GM06990 (cell line): Measurements from ENCODE around the gene OR2T33.

Experiments
- DNase-seq: peaks from one replicate; pipeline ENCODE4 v3.0.0-alpha.2; 2011; ENCODE audit not compliant: insufficient read length; ENCODE audit errors: extremely low read depth
- H3K27me3 ChIP-seq: replicated peaks from 2 replicates; pipeline ENCODE4 v1.6.0; 2011; ENCODE audit warnings: low read length; ENCODE audit not compliant: control insufficient read depth, insufficient read depth
- H3K36me3 ChIP-seq: 2 replicates; pipeline ENCODE4 v1.5.1; 2011; ENCODE audit warnings: low read length; ENCODE audit not compliant: control insufficient read depth, insufficient read depth
- H3K4me3 ChIP-seq: replicated peaks from 2 replicates; pipeline ENCODE4 v1.5.1; 2011; ENCODE audit warnings: low read depth, mild to moderate bottlenecking, control low read depth, low read length
- TF ChIP-seq, protein P1 (sequence below): IDR thresholded peaks from 2 replicates; pipeline ENCODE4 v1.5.1; 2011; ENCODE audit warnings: low read length, control low read depth, mild to moderate bottlenecking, inconsistent platforms; ENCODE audit not compliant: insufficient read depth, poor library complexity, severe bottlenecking

The OR2T33 gene

DNA sequence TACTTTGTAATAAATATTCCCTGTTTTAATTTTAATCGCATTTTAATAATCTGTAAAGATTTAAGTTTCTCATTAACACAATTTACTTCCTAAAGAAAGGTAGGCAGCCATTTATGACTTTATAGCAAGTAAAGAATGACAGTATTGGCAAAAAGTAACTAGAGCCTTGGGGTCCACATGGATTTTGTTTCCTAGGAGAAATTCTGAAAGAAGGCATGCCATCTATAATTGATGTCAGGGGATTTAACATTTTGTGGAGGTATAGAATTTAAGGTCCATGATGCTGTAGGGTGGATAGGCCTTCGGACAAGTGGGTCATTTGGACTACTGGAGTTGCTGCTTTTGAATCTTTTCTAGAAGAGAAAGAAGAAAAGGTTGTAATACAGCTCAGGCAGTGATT lies 46.7 kb downstream of the OR2T33 start, which contains the start of gene OR2M4:
TSS of gene OR2M4 (plus strand) at position 301 of the 400 bp plus-strand sequence. CDS start 7,512 bp downstream, outside the sequence.
- no peak within 1 kb of the TSS for H3K4me3 ChIP-seq
- DNase-seq: no peak
- H3K27me3 ChIP-seq: no peaks in the 10 kb centered on the region
- TF ChIP-seq, protein P1, sequence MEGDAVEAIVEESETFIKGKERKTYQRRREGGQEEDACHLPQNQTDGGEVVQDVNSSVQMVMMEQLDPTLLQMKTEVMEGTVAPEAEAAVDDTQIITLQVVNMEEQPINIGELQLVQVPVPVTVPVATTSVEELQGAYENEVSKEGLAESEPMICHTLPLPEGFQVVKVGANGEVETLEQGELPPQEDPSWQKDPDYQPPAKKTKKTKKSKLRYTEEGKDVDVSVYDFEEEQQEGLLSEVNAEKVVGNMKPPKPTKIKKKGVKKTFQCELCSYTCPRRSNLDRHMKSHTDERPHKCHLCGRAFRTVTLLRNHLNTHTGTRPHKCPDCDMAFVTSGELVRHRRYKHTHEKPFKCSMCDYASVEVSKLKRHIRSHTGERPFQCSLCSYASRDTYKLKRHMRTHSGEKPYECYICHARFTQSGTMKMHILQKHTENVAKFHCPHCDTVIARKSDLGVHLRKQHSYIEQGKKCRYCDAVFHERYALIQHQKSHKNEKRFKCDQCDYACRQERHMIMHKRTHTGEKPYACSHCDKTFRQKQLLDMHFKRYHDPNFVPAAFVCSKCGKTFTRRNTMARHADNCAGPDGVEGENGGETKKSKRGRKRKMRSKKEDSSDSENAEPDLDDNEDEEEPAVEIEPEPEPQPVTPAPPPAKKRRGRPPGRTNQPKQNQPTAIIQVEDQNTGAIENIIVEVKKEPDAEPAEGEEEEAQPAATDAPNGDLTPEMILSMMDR: no peak
- H3K36me3 ChIP-seq: no peaks in the 10 kb centered on the region

DNA sequence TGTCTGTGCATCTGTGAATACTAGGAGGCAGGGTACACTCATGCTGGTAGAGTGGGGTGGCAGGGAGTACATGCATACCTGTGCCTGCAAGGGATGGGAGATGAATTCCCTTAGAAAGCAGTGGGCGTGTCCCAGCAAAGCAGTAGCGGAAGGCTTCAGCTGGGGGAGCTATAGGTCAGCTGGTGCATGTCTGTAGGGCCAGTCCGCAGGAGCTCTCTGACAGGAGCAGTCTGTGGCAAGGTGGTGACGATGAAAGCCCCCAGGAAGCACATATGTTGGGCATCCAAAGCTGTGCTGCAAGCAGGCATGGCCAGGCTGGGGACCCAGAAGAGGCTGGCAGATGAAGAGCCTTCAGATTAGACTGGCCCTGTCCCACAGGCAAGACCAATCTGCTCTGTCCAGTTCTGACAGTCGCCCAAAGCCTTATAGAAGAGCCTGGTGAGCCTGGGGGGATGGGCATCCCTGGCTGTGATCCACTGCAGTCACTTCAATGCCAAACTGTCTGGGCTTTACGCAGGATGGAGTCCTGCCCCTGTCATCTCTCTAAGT lies 48.3 kb downstream of the OR2T33 start:
- no peaks in the 10 kb centered on the region for H3K27me3 ChIP-seq
- no peaks in the 10 kb centered on the region for H3K36me3 ChIP-seq
- TF ChIP-seq, protein P1: no peak
- H3K4me3 ChIP-seq: no peak overlapping the region
- no peak for DNase-seq

DNA sequence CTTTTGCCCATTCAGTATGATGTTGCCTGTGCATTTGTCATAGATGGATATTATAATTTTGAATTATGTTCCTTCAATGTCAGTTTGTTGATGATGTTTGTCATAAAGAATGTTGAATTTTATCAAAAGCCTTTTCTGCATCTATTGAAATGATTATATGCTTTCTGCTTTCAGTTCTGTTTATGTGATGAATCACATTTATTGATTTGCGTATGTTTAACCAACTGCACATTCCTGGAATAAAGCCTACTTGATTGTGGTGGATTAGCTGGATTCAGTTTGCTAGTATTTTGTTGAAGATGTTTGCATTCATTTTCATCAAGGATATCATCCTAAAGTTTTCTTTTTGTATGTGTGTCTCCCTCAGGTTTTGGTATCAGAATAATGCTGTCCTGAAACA lies 52.2 kb downstream of the OR2T33 start:
- H3K27me3 ChIP-seq: no peaks in the 10 kb centered on the region
- TF ChIP-seq, protein P1: no peak
- H3K36me3 ChIP-seq: no peaks in the 10 kb centered on the region
- no peak overlapping the region for H3K4me3 ChIP-seq
- DNase-seq: no peak
